22Rv1 (cell line): Measurements from ENCODE around the gene PRDM16.

Experiments
- CTCF ChIP-seq: fragments of 450-650 bp; IDR thresholded peaks from 2 replicates; pipeline ENCODE4 v1.5.1; 2017; ENCODE audit warnings: mild to moderate bottlenecking
- ZFX ChIP-seq: fragments of 450-650 bp; IDR thresholded peaks from 2 replicates; pipeline ENCODE4 v1.6.1; 2017; ENCODE audit warnings: antibody characterized with exemption, borderline replicate concordance

- no peak for TF ChIP-seq CTCF
- TF ChIP-seq ZFX = no peak
Observed at GRCh38 chr1:3404801-3405200, 335.8 kb downstream of the PRDM16 start.
